Measurements from ENCODE around the gene ERC2. TPM values are rescaled to one million over a fixed set of nuclear protein-coding genes. Genes with fewer than 3 reads are reported as not detected.
A peak's percentile ranks its signal among the peaks of the same experiment; 100 is the strongest.

ERC2 gene
- polyA plus RNA-seq, 3 donors, result not detected

- Histone ChIP-seq H3K79me2 (ENCODE audit: insufficient read depth, low read length) (no peaks in the 10 kb centered on the region), H3K4me2 (replicated peaks; ENCODE audit: extremely low read depth, low read length, poor library complexity, severe bottlenecking) (no peak overlapping the region), H3K4me3 (replicated peaks in 1 of 3; ENCODE audit: low read depth in 2 of 3, low read length in 3 of 3) (no peak overlapping the region), H3K27ac (ENCODE audit: low read depth in 1 of 2, low read length in 2 of 2) (no peak overlapping the region), H3K36me3 (replicated peaks in 1 of 2; ENCODE audit: control insufficient read depth in 1 of 2, insufficient read depth in 2 of 2, low read length in 2 of 2) (no peaks in the 10 kb centered on the region), H3K9me3 (replicated peaks in 1 of 2; ENCODE audit: control insufficient read depth in 1 of 2, insufficient read depth in 1 of 2, low read length in 2 of 2) (no peaks in the 10 kb centered on the region), H3K9ac (ENCODE audit: insufficient read depth, low read length, poor library complexity, severe bottlenecking) (no peak overlapping the region), H2AFZ (ENCODE audit: insufficient read depth, low read depth, low read length, poor library complexity, severe bottlenecking) (no peak overlapping the region), H3K27me3 (ENCODE audit: control insufficient read depth in 2 of 2, insufficient read depth in 2 of 2, low read length in 2 of 2) (no peaks in the 10 kb centered on the region), H4K20me1 (ENCODE audit: insufficient read depth, low read length) (no peaks in the 10 kb centered on the region), H3K4me1 (ENCODE audit: control insufficient read depth in 1 of 2, insufficient read depth in 2 of 2, low read length in 2 of 2) (no peaks in the 10 kb centered on the region)
- Mint-ChIP-seq H3K27ac (no peak overlapping the region), H3K9me3 (no peaks in the 10 kb centered on the region), H3K36me3 (no peaks in the 10 kb centered on the region), H3K27me3 (ENCODE audit: low read depth in 3 of 3) (peaks cover 3 to 6% (median 6%) of the 10 kb centered on the region in 3 donors), H3K4me3 (no peak overlapping the region), H3K4me1 (peaks cover 1% of the 10 kb centered on the region)
- DNase-seq, result no peak
- TF ChIP-seq CTCF (IDR thresholded peaks at IDR 0.05), result no peak
- intact Hi-C loops (cut with micrococcal nuclease), result no loop called here
- WGBS (ENCODE audit: insufficient coverage), result no CpG with 5 or more reads among the region's 3 CpGs
Measured at GRCh38 chr3:56318891-56319290, 149.4 kb downstream of the ERC2 start.

- H2AFZ ChIP-seq (ENCODE audit: insufficient read depth, low read depth, low read length, poor library complexity, severe bottlenecking), result no peak overlapping the region
- H3K4me2 ChIP-seq (replicated peaks; ENCODE audit: extremely low read depth, low read length, poor library complexity, severe bottlenecking), result no peak overlapping the region
- no peak overlapping the region for H3K9ac ChIP-seq (ENCODE audit: insufficient read depth, low read length, poor library complexity, severe bottlenecking)
- H3K36me3 ChIP-seq (replicated peaks in 1 of 2; ENCODE audit: control insufficient read depth in 1 of 2, insufficient read depth in 2 of 2, low read length in 2 of 2), result no peaks in the 10 kb centered on the region
- no peaks in the 10 kb centered on the region for H3K27me3 ChIP-seq (ENCODE audit: control insufficient read depth in 2 of 2, insufficient read depth in 2 of 2, low read length in 2 of 2)
- Mint-ChIP-seq H3K36me3 (no peaks in the 10 kb centered on the region), H3K27me3 (ENCODE audit: low read depth in 3 of 3) (peaks cover 2 to 6% (median 5%) of the 10 kb centered on the region in 3 donors), H3K27ac (peak overlapping the region in 1 of 7 donors; percentile 26), H3K4me3 (no peak overlapping the region), H3K4me1 (no peaks in the 10 kb centered on the region), H3K9me3 (no peaks in the 10 kb centered on the region)
- H3K27ac ChIP-seq (ENCODE audit: low read depth in 1 of 2, low read length in 2 of 2), result no peak overlapping the region
- no peaks in the 10 kb centered on the region for H3K9me3 ChIP-seq (replicated peaks in 1 of 2; ENCODE audit: control insufficient read depth in 1 of 2, insufficient read depth in 1 of 2, low read length in 2 of 2)
- no peak for DNase-seq
- no peak overlapping the region for H3K4me3 ChIP-seq (replicated peaks in 1 of 3; ENCODE audit: low read depth in 2 of 3, low read length in 3 of 3)
- TF ChIP-seq CTCF (IDR thresholded peaks at IDR 0.05), result no peak
- H3K79me2 ChIP-seq (ENCODE audit: insufficient read depth, low read length), result no peaks in the 10 kb centered on the region
- no peaks in the 10 kb centered on the region for H4K20me1 ChIP-seq (ENCODE audit: insufficient read depth, low read length)
- intact Hi-C loops (cut with micrococcal nuclease), result no loop called here
- no peaks in the 10 kb centered on the region for H3K4me1 ChIP-seq (ENCODE audit: control insufficient read depth in 1 of 2, insufficient read depth in 2 of 2, low read length in 2 of 2)
- 100% methylated on average over 2 of the region's 3 CpGs for WGBS (ENCODE audit: insufficient coverage)
Measured at GRCh38 chr3:56316944-56317343, 151.3 kb downstream of the ERC2 start.

All from CD14-positive monocyte (primary cell).